HepG2 (cell line): ENCODE results near the gene ARL11. TPM values are rescaled to one million over a fixed set of nuclear protein-coding genes. Genes with fewer than 3 reads are reported as not detected.

Source experiments
- AKAP8 ChIP-seq: sonication (generic); formaldehyde crosslinking; IDR thresholded peaks from 2 replicates; pipeline ENCODE4 v1.5.1; 2020; ENCODE audit warnings: mild to moderate bottlenecking, missing genetic modification reagents
- ATAD3A ChIP-seq: sonication (generic); formaldehyde crosslinking; IDR thresholded peaks from 2 replicates; pipeline ENCODE4 v1.4.0; 2020; ENCODE audit warnings: missing genetic modification reagents
- CBFB ChIP-seq: sonication (generic); formaldehyde crosslinking; IDR thresholded peaks from 2 replicates; pipeline ENCODE4 v1.4.0; 2020; ENCODE audit warnings: missing genetic modification reagents
- CREB1 ChIP-seq, 2 experiments: fragments of 450-650 bp in 1 of 2; IDR thresholded peaks; 2 replicates each; pipeline ENCODE4 v1.6.1; 2016 to 2017; ENCODE audit warnings: control low read depth in 1 of 2, mild to moderate bottlenecking in 1 of 2, missing compliant biosample characterization in 1 of 2, missing genetic modification characterization in 1 of 2
- HMG20A ChIP-seq: IDR thresholded peaks from 2 replicates; pipeline ENCODE4 v1.6.1; 2016; ENCODE audit warnings: borderline replicate concordance
- KLF9 ChIP-seq: IDR thresholded peaks from 2 replicates; pipeline ENCODE4 v1.6.1; 2016; ENCODE audit warnings: low read depth
- NFE2L1 ChIP-seq: sonication (generic); formaldehyde crosslinking; IDR thresholded peaks from 2 replicates; pipeline ENCODE4 v1.4.0; 2020; ENCODE audit warnings: missing genetic modification reagents, mild to moderate bottlenecking, borderline replicate concordance
- NR1H2 ChIP-seq: sonication (generic); formaldehyde crosslinking; IDR thresholded peaks from 2 replicates; pipeline ENCODE4 v1.8.1; 2022; ENCODE audit warnings: low read depth, missing genetic modification reagents, borderline replicate concordance
- REL ChIP-seq: sonication (generic); formaldehyde crosslinking; conservative IDR thresholded peaks from 2 replicates; pipeline ENCODE4 v1.8.0; 2022; ENCODE audit warnings: mild to moderate bottlenecking, missing genetic modification reagents, moderate library complexity
- SATB2 ChIP-seq: sonication (generic); formaldehyde crosslinking; IDR thresholded peaks from 2 replicates; pipeline ENCODE4 v1.5.0; 2020; ENCODE audit warnings: missing genetic modification reagents
- TEAD3 ChIP-seq: optimal IDR thresholded peaks from 2 replicates; pipeline ENCODE3; 2016; ENCODE audit warnings: borderline replicate concordance
- THYN1 ChIP-seq: sonication (generic); formaldehyde crosslinking; IDR thresholded peaks from 2 replicates; pipeline ENCODE4 v1.8.1; 2023; ENCODE audit warnings: low read depth, mild to moderate bottlenecking, moderate library complexity, missing genetic modification reagents, borderline replicate concordance
- WIZ ChIP-seq: sonication (generic); formaldehyde crosslinking; IDR thresholded peaks from 2 replicates; pipeline ENCODE4 v1.5.1; 2020; ENCODE audit warnings: mild to moderate bottlenecking, missing genetic modification reagents
- ZBTB38 ChIP-seq: sonication (generic); formaldehyde crosslinking; IDR thresholded peaks from 2 replicates; pipeline ENCODE4 v1.5.1; 2020; ENCODE audit warnings: mild to moderate bottlenecking, missing genetic modification reagents
- ZFYVE20 ChIP-seq: sonication (generic); formaldehyde crosslinking; IDR thresholded peaks from 2 replicates; pipeline ENCODE4 v1.8.0; 2023; ENCODE audit warnings: low read depth, mild to moderate bottlenecking, moderate library complexity, missing genetic modification reagents, borderline replicate concordance
- ZMYM4 ChIP-seq: sonication (generic); formaldehyde crosslinking; IDR thresholded peaks from 2 replicates; pipeline ENCODE4 v1.8.1; 2023; ENCODE audit warnings: mild to moderate bottlenecking, missing genetic modification reagents
- ZNF367 ChIP-seq: sonication (generic); formaldehyde crosslinking; IDR thresholded peaks from 2 replicates; pipeline ENCODE4 v1.4.0; 2020; ENCODE audit warnings: missing genetic modification reagents, borderline replicate concordance
- ZNF720 ChIP-seq: sonication (generic); formaldehyde crosslinking; IDR thresholded peaks from 2 replicates; pipeline ENCODE4 v1.4.0; 2020; ENCODE audit warnings: missing genetic modification reagents
- ZSCAN20 ChIP-seq: sonication (generic); formaldehyde crosslinking; IDR thresholded peaks from 2 replicates; pipeline ENCODE4 v1.4.0; 2020; ENCODE audit warnings: missing genetic modification reagents, mild to moderate bottlenecking, borderline replicate concordance
- polyA plus RNA-seq, 8 experiments: library from polyadenylated mRNA; depleted of rRNA in 3 of 8; stranded (reverse) in 7 of 8; unstranded in 1 of 8; fragments of >200 nt; fragmentation: Illumina TruSeq in 4 of 8; extraction: Trizol in 4 of 8; gene quantifications; 2 replicates each; pipeline versions ENCODE4 v1.2.1 to v1.2.3, GENCODE V29; 2011 to 2016; ENCODE audit warnings: low read depth in 4 of 8, missing spikeins in 1 of 8, mixed read lengths in 1 of 8; ENCODE audit not compliant: insufficient read depth in 1 of 8
- total RNA-seq, 5 experiments: library from RNA; depleted of rRNA; stranded (reverse); fragments of >200 nt; fragmentation: Illumina TruSeq; extraction: Trizol; gene quantifications; 2 replicates each; pipeline ENCODE4 v1.2.3, GENCODE V29; 2016; ENCODE audit warnings: low read depth in 1 of 5
- TF ChIP-seq, protein P1 (sequence below), 2 experiments: IDR thresholded peaks; 2 replicates each; pipeline ENCODE4 v1.6.1; 2011 to 2012; ENCODE audit warnings: low read length in 2 of 2, borderline replicate concordance in 1 of 2, low read depth in 1 of 2, mild to moderate bottlenecking in 1 of 2, moderate library complexity in 1 of 2
- TF ChIP-seq, protein P2 (sequence below): sonication (generic); formaldehyde crosslinking; IDR thresholded peaks from 2 replicates; pipeline ENCODE4 v1.9.0; 2022; ENCODE audit warnings: low read depth, missing genetic modification reagents
- TF ChIP-seq, protein P3 (sequence below): sonication (generic); formaldehyde crosslinking; IDR thresholded peaks from 2 replicates; pipeline ENCODE4 v1.8.1; 2022; ENCODE audit warnings: mild to moderate bottlenecking, missing genetic modification reagents
- TF ChIP-seq, protein P4 (sequence below): fragments of 450-650 bp; IDR thresholded peaks from 2 replicates; pipeline ENCODE4 v1.6.1; 2017

The ARL11 gene
- total and polyA plus RNA-seq, 2 of the 13 experiments (the other 11 are each of a cell fraction or from before 2014, with no cell fraction given) = 0.04 to 0.22 TPM

DNA sequence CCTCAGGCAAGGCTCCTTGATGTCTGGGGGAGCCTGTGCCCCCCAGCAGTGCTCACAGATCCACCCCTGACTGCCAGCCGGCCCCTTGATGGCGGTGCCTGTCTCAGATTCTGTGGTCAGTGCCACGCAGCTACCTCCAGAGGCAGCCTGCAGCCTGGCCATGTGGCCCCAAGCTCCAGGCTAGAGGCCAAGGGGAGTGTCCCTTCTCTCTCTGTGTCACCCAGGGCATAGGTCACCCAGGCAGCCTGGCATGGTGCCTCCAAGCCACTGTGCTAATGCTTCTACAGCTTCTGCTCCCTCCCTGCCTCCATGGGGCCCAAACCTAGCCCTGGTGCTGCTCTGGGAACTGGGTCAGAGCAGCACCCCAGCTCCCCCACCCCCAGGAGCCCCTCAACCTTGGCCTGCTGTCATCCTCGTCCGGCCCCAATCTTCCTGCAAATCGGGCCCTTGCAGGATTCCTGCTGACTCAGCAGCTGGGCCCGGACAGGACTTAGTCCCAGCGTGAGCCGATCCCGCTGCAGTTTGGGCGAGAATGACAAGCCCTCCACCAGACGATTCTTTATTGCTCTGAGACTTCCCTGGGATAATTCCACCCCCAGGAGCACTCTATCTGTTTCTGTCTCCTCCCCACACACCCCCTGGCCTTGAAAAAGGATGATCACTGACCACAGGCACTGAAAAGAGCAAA is 2.8 kb upstream of the ARL11 start (continued):
- TF ChIP-seq ZMYM4 (CRISPR knock-in tag) (peak; percentile 66), HMG20A (no peak), SATB2 (CRISPR knock-in tag) (no peak), THYN1 (CRISPR knock-in tag) (no peak), NFE2L1 (CRISPR knock-in tag) (no peak), ATAD3A (CRISPR knock-in tag) (no peak), WIZ (CRISPR knock-in tag) (no peak), REL (CRISPR knock-in tag) (no peak), ZNF367 (no peak), ZSCAN20 (no peak), TEAD3 (CRISPR knock-in tag) (no peak), ZFYVE20 (CRISPR knock-in tag) (no peak), ZBTB38 (no peak; the same call in 1 of the 2 replicates), KLF9 (CRISPR knock-in tag) (no peak), CBFB (CRISPR knock-in tag) (no peak), ZNF720 (no peak), AKAP8 (no peak), CREB1 (IDR thresholded peaks at IDR 0.05) (no peak), CREB1 (CRISPR knock-in tag; IDR thresholded peaks at IDR 0.05) (no peak), NR1H2 (CRISPR knock-in tag) (no peak)
- TF ChIP-seq, protein P1, sequence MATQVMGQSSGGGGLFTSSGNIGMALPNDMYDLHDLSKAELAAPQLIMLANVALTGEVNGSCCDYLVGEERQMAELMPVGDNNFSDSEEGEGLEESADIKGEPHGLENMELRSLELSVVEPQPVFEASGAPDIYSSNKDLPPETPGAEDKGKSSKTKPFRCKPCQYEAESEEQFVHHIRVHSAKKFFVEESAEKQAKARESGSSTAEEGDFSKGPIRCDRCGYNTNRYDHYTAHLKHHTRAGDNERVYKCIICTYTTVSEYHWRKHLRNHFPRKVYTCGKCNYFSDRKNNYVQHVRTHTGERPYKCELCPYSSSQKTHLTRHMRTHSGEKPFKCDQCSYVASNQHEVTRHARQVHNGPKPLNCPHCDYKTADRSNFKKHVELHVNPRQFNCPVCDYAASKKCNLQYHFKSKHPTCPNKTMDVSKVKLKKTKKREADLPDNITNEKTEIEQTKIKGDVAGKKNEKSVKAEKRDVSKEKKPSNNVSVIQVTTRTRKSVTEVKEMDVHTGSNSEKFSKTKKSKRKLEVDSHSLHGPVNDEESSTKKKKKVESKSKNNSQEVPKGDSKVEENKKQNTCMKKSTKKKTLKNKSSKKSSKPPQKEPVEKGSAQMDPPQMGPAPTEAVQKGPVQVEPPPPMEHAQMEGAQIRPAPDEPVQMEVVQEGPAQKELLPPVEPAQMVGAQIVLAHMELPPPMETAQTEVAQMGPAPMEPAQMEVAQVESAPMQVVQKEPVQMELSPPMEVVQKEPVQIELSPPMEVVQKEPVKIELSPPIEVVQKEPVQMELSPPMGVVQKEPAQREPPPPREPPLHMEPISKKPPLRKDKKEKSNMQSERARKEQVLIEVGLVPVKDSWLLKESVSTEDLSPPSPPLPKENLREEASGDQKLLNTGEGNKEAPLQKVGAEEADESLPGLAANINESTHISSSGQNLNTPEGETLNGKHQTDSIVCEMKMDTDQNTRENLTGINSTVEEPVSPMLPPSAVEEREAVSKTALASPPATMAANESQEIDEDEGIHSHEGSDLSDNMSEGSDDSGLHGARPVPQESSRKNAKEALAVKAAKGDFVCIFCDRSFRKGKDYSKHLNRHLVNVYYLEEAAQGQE (IDR thresholded peaks at IDR 0.05; ENCODE audit: borderline replicate concordance in 1 of 2, low read depth in 1 of 2, low read length in 2 of 2) = no peak
- TF ChIP-seq, protein P2, sequence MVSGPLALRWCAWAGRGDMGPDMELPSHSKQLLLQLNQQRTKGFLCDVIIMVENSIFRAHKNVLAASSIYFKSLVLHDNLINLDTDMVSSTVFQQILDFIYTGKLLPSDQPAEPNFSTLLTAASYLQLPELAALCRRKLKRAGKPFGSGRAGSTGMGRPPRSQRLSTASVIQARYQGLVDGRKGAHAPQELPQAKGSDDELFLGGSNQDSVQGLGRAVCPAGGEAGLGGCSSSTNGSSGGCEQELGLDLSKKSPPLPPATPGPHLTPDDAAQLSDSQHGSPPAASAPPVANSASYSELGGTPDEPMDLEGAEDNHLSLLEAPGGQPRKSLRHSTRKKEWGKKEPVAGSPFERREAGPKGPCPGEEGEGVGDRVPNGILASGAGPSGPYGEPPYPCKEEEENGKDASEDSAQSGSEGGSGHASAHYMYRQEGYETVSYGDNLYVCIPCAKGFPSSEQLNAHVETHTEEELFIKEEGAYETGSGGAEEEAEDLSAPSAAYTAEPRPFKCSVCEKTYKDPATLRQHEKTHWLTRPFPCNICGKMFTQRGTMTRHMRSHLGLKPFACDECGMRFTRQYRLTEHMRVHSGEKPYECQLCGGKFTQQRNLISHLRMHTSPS (CRISPR knock-in tag) = peak; percentile 93
- TF ChIP-seq, protein P3, sequence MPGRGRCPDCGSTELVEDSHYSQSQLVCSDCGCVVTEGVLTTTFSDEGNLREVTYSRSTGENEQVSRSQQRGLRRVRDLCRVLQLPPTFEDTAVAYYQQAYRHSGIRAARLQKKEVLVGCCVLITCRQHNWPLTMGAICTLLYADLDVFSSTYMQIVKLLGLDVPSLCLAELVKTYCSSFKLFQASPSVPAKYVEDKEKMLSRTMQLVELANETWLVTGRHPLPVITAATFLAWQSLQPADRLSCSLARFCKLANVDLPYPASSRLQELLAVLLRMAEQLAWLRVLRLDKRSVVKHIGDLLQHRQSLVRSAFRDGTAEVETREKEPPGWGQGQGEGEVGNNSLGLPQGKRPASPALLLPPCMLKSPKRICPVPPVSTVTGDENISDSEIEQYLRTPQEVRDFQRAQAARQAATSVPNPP = no peak
- TF ChIP-seq, protein P4, sequence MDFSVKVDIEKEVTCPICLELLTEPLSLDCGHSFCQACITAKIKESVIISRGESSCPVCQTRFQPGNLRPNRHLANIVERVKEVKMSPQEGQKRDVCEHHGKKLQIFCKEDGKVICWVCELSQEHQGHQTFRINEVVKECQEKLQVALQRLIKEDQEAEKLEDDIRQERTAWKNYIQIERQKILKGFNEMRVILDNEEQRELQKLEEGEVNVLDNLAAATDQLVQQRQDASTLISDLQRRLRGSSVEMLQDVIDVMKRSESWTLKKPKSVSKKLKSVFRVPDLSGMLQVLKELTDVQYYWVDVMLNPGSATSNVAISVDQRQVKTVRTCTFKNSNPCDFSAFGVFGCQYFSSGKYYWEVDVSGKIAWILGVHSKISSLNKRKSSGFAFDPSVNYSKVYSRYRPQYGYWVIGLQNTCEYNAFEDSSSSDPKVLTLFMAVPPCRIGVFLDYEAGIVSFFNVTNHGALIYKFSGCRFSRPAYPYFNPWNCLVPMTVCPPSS = no peak
